Esophagus mucosa (tissue), 1 donor: ENCODE measurements around the gene EI24. TPM values are rescaled to one million over a fixed set of nuclear protein-coding genes. Genes with fewer than 3 reads are reported as not detected.
"Not testable (repeated sequence)": the region's sequence is repeated elsewhere in the genome, so short reads cannot be mapped to it uniquely, and the experiment has no call there.

Source experiments
- ATAC-seq: fragments of 200-7000 bp; cut with Tn5 transposase; one replicate; pipeline ENCODE4 v1.9.1; 2020
- total RNA-seq: library from RNA; stranded (reverse); gene quantifications from one replicate; pipeline ENCODE4 v1.2.4, GENCODE V29; 2023
- donor health status: DM: yes; HTN: yes; CAD: no.

The EI24 gene
- total RNA-seq = 77.2 TPM

GRCh38 chr11:125568970-125569914 is at the start of gene EI24:
Gene EI24 (plus strand): TSS chr11:125569477. CDS start chr11:125572528, 3,051 bp downstream.
- ATAC-seq = peak; percentile 99

DNA sequence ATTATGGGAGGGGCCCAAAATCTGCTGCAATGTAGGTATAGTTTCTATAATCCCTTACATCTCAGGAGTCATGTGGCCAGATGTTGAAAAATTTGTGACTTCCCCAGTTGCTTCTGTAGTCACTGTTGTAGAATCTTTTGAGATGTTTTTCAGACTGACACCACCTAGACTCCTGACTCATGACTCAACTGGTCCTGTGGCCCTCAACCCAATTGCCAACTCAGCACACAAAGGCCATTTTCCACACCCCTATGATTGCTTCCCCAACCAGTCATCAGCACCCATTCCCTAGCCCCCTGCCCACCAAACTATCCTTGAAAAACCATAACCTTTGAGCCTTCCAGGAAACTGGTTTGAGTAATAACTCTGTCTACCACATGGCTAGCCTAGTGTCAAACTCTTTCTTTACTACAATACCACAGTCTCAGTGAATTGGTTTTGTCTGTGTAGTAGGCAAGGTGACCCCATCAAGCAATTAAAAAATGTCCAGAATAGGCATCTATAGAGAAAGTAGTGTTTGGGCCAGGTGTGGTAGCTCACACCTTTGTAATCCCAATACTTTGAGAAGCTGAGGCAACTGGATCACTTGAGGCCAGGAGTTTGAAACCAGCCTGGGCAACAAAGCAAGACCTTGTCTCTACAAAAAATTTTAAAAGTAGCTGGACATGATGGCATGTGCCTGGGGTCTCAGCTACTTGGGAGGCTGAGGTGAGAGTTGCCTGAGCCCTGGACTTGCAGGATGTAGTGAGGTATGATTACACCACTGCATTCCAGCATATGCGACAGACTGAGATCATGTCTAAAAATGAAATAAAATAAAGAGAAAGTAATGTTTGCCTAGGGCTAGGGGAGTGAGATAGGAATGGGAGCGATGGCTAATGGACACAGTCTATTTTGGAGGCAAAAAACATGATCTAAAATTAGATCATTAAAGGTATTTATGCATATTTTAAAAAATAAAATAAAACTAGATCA is 49.1 kb upstream of the EI24 start:
- no peak for ATAC-seq

DNA sequence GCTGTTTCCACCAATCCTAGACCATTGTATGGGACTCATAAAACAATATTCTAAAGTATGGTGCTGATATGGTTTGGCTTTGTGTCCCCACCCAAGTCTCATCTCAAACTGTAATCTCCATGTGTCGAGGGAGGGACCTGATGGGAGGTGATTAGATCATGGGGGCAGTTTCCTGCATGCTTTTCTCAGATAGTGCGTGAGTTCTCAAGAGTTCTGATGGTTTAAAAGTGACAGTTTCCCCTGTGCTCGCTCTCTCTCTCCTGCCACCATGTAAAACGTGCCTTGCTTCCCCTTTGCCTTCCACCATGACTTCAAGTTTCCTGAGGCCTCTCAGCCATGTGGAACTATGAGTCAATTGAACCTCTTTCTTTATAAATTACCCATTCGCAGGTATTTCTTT is 44.0 kb upstream of the EI24 start:
- no peak for ATAC-seq

GRCh38 chr11:125532668-125533067 is 36.6 kb upstream of the EI24 start:
- ATAC-seq = no peak

- ATAC-seq = no peak
These were observed 33.7 kb upstream of the EI24 start for GRCh38 chr11:125535585-125535984.

GRCh38 chr11:125536834-125537233 is 32.4 kb upstream of the EI24 start:
- ATAC-seq = not testable (repeated sequence)

GRCh38 chr11:125542709-125543108 is 26.6 kb upstream of the EI24 start:
- no peak for ATAC-seq

- no peak for ATAC-seq
These were observed 18.5 kb upstream of the EI24 start for GRCh38 chr11:125550780-125551179.

DNA sequence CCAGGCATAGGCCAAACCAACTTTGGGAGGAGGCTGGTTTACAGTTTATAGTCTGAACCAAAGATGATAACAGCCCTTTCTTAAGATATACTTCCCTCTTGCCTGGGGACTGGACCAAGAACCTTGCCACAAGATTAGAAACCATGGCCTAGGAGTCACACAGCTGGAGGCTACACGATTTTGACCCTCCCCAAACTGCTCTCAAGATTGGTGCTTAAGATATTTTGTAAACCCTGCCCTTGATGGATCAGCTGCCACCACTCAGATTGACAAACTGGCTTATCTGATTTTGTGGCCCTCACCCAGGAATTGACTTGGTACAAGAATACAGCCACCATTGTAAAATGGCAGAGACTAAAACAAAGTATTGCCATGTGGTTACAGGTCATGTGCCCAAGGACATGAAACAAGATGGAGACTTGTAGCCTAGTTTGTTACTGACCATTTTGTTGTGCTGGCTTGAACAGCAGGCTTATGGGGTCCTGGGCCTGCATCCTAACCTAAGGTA is 17.4 kb upstream of the EI24 start:
- no peak for ATAC-seq

DNA sequence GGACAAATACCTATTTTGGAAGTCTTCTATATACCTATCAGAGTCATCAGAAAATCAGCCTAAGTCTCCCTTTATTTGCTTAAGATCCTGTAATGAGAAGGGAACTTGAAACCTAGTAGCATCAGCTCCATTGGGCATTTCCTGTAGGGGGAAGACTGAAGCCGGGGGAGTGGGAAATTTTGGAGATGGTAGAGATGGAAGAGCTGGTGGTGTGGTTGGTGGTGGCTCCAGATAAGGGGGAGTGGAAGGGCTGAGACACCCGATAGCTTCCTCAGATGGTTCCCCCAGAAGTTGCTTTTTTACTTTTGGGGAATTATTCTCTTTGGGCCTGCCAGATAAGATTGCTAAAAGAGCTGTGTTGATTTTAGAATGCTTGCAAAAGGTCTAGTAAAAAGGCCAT is 16.4 kb upstream of the EI24 start:
- ATAC-seq = no peak

DNA sequence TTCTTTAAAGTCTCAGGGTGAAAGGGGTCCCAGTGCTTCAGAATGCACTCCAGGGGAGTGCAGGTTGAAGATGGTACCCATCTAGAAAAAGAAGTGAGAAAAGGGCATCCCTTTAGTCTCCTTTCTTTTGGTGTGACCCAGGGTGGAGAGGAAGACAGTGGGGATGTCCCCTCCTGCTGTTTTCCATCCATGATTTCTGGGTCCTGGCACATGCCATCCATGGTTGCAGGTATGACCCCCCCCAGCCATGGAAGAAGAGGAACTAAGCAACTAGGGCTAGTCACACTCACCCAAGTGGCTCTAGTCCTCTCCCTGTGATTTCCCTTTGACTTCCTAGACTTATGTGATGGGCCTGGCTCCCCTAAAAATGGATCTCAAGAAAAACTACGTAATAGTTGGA is 15.9 kb upstream of the EI24 start:
- ATAC-seq = no peak

DNA sequence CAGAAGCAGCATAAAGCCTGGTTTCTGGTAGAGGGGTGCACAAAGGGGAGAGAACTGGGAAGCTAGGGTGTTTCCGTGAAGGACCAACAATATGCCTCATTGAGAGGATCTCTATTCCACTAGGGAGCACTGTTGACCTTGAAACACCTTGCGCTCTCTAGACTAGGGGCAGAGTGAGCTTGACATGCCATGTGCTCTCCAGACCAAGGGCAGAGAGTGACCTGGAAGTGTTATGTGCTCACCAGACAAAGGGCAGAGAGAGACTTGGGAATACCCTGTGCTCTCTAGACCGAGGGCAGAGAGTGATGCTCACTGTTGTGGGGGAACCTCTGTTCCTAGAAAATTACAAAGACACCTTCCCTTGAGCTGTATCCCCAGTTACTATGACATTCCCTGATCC is 15.2 kb upstream of the EI24 start:
- ATAC-seq = no peak

DNA sequence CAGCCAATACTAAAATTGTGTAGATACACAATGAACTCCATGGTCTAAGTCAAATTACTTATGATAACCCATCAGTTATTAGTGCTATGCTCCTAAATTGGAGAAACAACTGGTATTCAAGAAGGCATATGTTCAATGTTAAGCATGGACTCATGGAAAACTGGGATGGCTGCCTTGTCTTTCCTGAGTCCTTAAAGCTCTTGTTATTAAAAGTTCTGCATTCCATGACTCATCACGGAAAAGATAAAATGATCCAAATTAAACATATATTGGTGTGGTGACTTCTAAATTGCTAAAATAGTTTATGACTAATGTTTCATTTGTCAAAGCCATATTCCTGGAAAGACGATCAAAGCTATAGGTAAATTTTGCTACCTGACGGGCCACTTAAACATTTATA is 9.4 kb upstream of the EI24 start:
- ATAC-seq = no peak

DNA sequence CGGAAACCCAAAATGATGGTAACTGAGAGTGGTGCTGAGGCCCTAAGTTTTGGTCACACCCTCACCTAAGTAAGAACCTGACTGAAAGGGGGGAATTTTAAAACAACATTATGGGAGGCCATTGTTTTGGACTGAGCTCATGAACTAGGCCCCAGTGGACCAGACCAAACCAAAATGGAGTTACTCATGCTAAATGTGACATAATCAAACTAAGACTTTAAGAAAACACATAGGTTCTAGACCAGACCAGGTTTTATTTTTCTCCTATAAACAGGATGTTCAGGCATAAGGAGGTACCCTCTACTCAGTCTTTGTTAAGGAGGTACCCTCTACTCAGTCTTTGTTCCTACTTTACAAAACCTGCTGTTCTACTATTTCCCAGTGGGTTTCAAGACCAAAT is 7.4 kb upstream of the EI24 start:
- ATAC-seq = no peak

GRCh38 chr11:125562430-125562829 is 6.8 kb upstream of the EI24 start:
- ATAC-seq = no peak

GRCh38 chr11:125564357-125564756 is 4.9 kb upstream of the EI24 start:
- ATAC-seq = no peak

- no peak for ATAC-seq
These were observed 3.0 kb upstream of the EI24 start for GRCh38 chr11:125566235-125566634.

- ATAC-seq = peak; percentile 8
These were observed 791 bp downstream of the EI24 start for GRCh38 chr11:125569915-125570621.

DNA sequence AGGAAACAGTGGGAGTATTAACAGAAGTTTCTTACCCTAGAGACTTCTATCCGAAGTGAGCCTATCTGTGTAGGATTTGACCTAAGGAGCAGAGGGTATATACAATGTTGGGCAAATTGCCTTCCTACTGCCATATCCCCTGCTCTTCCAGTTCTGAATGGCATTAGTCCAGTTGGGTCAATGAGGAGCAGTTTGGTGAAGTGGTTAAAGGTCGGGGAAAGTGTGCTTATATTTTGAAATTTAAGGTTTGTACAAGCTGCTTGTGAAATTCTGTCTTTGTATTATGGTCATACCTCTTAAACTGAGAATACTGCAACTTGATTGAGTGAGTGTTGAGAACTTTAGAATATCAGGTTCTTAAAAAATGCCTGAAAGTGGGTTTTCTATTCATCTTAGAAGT is 1.7 kb downstream of the EI24 start:
- no peak for ATAC-seq

GRCh38 chr11:125572916-125573315 is 3.6 kb downstream of the EI24 start:
- no peak for ATAC-seq

GRCh38 chr11:125577181-125577580 is 7.9 kb downstream of the EI24 start:
- not testable (repeated sequence) for ATAC-seq

GRCh38 chr11:125578783-125579182 is 9.5 kb downstream of the EI24 start:
- ATAC-seq = no peak
